Activated T-cell treated with anti-CD3 and anti-CD28 coated beads, Interleukin-2, amount 50 U/mL, for 24 hours (primary cell): Measurements from ENCODE around the gene CCNB2.

Experiments
- DNase-seq: peaks from one replicate; pipeline ENCODE4 v3.0.0-alpha.2; 2020
- H3K27ac Mint-ChIP-seq: 2 replicates; pipeline ENCODE4 v1.8.0; 2020; ENCODE audit warnings: mild to moderate bottlenecking, mixed read lengths
- H3K27me3 Mint-ChIP-seq: 2 replicates; pipeline ENCODE4 v1.8.0; 2020; ENCODE audit warnings: mixed read lengths
- H3K36me3 Mint-ChIP-seq: 2 replicates; pipeline ENCODE4 v1.8.0; 2020; ENCODE audit warnings: low read depth, mixed read lengths
- H3K4me1 Mint-ChIP-seq: 2 replicates; pipeline ENCODE4 v1.8.0; 2020; ENCODE audit warnings: low read depth, mixed read lengths
- H3K4me3 Mint-ChIP-seq: 2 replicates; pipeline ENCODE4 v1.8.0; 2020; ENCODE audit warnings: mild to moderate bottlenecking, moderate library complexity, mixed read lengths
- H3K9me3 Mint-ChIP-seq: 2 replicates; pipeline ENCODE4 v1.8.0; 2020; ENCODE audit warnings: mixed read lengths

Gene CCNB2

DNA sequence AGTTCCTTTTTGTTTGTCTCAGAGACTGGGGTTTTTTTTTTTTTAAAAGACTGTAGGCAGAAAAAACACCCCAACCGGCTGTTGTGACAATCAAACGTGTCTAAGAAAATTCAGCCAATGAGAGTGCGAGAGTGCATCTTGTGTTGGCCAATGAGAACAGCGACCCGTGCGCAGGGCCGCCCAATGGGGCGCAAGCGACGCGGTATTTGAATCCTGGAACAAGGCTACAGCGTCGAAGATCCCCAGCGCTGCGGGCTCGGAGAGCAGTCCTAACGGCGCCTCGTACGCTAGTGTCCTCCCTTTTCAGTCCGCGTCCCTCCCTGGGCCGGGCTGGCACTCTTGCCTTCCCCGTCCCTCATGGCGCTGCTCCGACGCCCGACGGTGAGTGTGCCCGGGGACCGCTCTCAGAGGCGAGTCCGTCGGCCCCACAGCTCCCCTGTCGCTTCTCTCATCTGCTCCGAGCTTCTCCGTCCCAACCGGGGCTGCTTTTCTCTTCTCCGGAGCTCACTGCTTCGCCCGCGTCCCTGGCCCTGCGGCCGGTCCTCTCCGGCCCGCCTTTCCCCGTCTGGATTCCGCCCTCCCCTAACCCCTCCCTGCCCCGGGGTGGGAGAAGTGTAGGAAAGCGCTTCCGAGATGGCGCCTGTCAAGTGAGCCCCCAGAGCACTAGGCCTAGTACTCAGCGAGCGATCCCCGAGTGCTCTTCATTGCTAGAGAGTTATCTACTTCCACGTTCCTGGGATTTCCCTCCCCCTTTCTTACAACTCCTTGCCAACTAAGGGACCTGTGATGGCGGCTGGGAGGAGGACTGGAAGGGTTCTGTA, at the start of gene CCNB2:
CCNB2 (plus strand) TSS at position 235 of the 821 bp plus-strand sequence; CDS start at position 358, 123 bp downstream.
- H3K9me3 Mint-ChIP-seq, result no peaks in the 10 kb centered on the region
- peak; percentile 83 for DNase-seq
- peak within 1 kb of the TSS; percentile 87 for H3K4me3 Mint-ChIP-seq
- H3K27me3 Mint-ChIP-seq, result no peaks in the 10 kb centered on the region
- peaks cover 32% of the 10 kb centered on the region for H3K36me3 Mint-ChIP-seq
- H3K4me1 Mint-ChIP-seq, result peaks cover 18% of the 10 kb centered on the region
- peak within 1 kb of the TSS; percentile 88 for H3K27ac Mint-ChIP-seq

DNA sequence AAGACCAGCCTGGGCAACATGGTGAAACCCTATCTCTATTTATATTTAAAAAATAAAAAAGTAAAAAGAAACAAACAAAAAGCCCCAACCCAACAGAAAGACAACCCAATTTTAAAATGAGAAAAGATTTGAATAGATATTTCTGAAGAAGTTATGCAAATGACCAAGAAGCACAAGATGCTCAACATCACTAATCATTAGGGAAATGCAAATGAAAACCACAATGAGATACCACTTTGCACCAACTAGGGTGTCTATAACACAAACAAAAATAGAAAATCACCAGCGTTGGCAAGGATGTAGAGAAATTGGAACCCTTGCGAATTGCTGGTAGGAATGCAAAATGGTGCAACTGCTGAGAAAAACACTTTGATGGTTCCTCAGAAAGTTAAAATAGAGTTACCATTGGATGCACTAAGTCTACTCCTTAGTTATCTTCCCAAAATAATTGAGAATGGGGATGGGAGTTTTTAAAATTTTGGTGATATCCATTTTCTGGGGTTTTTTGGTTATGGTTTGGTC, 45.8 kb upstream of the CCNB2 start:
- no peak overlapping the region for H3K27ac Mint-ChIP-seq
- no peak for DNase-seq
- no peaks in the 10 kb centered on the region for H3K27me3 Mint-ChIP-seq
- no peak overlapping the region for H3K4me3 Mint-ChIP-seq
- peaks cover 6% of the 10 kb centered on the region for H3K4me1 Mint-ChIP-seq
- no peaks in the 10 kb centered on the region for H3K9me3 Mint-ChIP-seq
- peaks cover 89% of the 10 kb centered on the region for H3K36me3 Mint-ChIP-seq

DNA sequence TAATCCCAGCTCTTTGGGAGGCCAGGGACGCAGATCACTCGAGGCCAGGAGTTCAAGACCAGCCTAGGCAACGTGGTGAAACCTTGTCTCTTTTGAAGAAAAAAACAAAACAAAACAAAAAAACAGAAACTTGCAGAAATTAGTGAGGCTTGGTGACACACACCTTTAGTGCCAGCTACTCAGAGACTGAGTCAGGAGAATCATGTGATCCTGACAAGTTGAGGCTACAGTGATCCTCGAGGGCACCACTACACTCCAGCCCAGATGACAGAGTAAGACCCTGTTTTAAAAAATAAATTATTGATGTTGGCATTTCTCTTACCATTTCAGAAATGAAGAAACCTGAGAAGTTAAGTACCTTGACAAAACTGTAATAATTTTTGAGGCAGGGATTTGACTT, 44.6 kb upstream of the CCNB2 start:
- Mint-ChIP-seq H3K4me3 (no peak overlapping the region), H3K4me1 (peaks cover 3% of the 10 kb centered on the region), H3K9me3 (no peaks in the 10 kb centered on the region), H3K36me3 (peaks cover 88% of the 10 kb centered on the region), H3K27ac (no peak overlapping the region), H3K27me3 (no peaks in the 10 kb centered on the region)
- DNase-seq, result no peak

DNA sequence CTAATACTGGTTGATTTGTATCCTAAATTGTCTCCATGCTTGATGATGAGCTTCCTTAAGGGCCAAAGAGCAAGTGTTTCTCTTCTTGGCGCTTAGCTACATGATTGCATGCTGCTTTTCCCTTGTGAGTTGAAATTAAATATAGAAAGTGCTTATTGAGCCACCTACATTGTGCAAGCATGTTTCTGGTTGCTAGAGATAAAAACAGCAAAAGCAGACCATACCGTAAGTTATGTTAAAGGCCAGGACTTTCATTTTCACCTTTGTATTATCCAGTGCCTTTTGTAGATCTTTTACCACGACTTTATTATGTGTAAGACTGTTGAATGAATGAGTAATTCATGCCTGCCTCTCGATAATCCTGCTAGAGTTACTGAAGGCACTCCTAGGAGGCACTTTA, 41.9 kb upstream of the CCNB2 start:
- peaks cover 90% of the 10 kb centered on the region for H3K36me3 Mint-ChIP-seq
- H3K4me1 Mint-ChIP-seq, result peaks cover 7% of the 10 kb centered on the region
- no peak overlapping the region for H3K4me3 Mint-ChIP-seq
- no peak for DNase-seq
- no peaks in the 10 kb centered on the region for H3K27me3 Mint-ChIP-seq
- H3K27ac Mint-ChIP-seq, result no peak overlapping the region
- no peaks in the 10 kb centered on the region for H3K9me3 Mint-ChIP-seq

DNA sequence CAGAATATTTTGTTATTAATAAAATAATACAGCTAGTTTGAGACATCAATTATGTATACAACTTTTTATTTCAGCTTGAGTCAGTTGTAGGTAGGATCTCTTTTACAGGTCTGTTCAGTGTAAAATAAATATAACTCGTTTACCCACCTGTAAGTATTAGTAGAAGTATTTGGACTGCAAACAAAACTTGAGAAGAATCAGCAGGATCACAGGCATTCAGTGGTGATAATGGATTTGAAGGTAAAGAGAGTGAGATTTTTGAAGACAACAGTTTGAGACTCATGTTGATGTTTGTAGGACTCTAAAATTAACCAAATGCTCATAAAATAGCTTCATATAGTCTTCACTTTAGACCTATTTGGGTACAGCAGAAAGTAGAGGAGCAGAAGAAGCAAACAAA, 35.5 kb upstream of the CCNB2 start:
- Mint-ChIP-seq H3K27me3 (no peaks in the 10 kb centered on the region), H3K4me3 (no peak overlapping the region), H3K36me3 (peaks cover 91% of the 10 kb centered on the region), H3K27ac (no peak overlapping the region), H3K9me3 (no peaks in the 10 kb centered on the region), H3K4me1 (peaks cover 14% of the 10 kb centered on the region)
- no peak for DNase-seq

DNA sequence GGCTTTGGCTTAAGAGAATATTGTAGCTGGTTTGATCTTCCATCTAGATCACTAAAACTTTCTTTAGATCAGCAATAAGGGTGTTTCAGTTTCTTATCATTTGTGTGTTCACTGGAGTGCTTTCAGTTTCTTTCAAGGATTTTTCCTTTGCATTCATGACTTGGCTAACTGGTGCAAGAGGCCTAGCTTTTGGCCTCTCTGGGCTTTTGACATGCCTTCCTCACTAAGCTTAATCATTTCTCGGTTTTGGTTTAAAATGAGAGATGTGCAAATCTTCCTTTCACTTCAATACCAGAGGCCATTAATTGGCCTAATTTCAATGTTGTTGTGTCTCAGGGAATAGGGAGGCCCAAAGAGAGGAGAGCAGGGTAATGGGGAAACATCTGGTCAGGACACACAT, 30.3 kb upstream of the CCNB2 start:
- Mint-ChIP-seq H3K27me3 (no peaks in the 10 kb centered on the region), H3K4me1 (peaks cover 15% of the 10 kb centered on the region), H3K9me3 (no peaks in the 10 kb centered on the region), H3K4me3 (no peak overlapping the region), H3K36me3 (peaks cover 80% of the 10 kb centered on the region), H3K27ac (peak overlapping the region; percentile 86)
- DNase-seq, result no peak

DNA sequence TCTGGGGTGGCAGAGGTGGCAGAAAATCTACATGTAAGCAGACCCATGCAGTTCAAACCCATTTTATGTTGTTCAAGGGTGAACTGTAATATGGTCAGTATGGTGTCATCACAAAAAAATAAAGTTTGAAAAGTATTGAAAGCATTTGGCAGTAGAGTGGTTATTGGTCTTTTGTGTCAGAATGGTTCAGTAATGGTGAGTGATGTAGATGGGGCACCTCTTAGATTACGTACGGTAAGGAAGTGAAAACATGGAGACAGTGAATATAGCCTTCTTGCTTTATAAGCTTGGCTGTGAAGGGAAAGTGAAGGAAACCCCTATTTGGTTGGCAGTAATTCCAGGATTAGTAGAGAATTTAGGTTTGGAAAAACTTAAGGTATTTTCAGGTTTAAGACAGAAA, 17.2 kb upstream of the CCNB2 start:
- no peaks in the 10 kb centered on the region for H3K9me3 Mint-ChIP-seq
- H3K4me1 Mint-ChIP-seq, result no peaks in the 10 kb centered on the region
- H3K27me3 Mint-ChIP-seq, result no peaks in the 10 kb centered on the region
- no peak for DNase-seq
- no peak overlapping the region for H3K4me3 Mint-ChIP-seq
- H3K36me3 Mint-ChIP-seq, result peaks cover 78% of the 10 kb centered on the region
- H3K27ac Mint-ChIP-seq, result no peak overlapping the region

DNA sequence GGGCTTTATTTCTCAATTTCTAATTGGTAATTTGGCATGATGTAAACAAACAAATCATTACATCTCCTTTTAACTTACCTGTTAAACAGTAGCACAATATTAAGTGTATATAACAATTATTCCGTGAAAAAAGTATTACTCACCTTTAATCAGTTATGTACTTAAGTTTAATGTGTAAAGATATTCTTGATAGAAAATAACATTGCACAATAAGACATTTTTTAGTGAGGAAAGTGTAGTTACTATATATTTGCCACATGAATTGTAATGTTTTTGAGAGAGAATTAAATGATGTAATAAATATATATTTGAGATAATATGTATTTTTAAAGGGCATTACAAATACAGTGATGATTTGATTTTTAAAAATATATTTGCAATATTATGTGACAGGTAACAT, 10.9 kb upstream of the CCNB2 start:
- Mint-ChIP-seq H3K36me3 (peaks cover 71% of the 10 kb centered on the region), H3K4me1 (peaks cover 7% of the 10 kb centered on the region), H3K27ac (no peak overlapping the region), H3K4me3 (no peak overlapping the region), H3K27me3 (no peaks in the 10 kb centered on the region), H3K9me3 (no peaks in the 10 kb centered on the region)
- DNase-seq, result no peak

DNA sequence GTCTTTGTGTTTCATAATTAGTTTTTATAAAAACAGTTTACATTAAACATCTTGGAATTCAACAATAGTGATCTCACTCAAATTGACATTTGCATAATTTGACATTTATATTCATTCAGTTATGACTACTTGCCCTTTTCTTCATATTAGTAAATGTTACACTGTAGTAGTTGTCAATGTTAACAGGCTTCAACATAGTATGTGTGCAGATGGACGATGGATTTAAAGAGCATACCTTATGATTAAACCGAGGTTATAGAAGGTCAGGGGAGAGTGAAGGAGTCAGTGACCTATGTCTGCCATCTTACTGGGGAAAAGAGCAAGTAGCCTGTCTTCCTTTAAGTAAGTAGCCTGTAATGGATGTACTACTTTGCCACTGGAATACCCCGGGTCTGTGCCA, 8.5 kb upstream of the CCNB2 start:
- no peak overlapping the region for H3K27ac Mint-ChIP-seq
- H3K27me3 Mint-ChIP-seq, result no peaks in the 10 kb centered on the region
- no peak for DNase-seq
- peaks cover 12% of the 10 kb centered on the region for H3K4me1 Mint-ChIP-seq
- H3K36me3 Mint-ChIP-seq, result peaks cover 61% of the 10 kb centered on the region
- H3K9me3 Mint-ChIP-seq, result no peaks in the 10 kb centered on the region
- no peak overlapping the region for H3K4me3 Mint-ChIP-seq

DNA sequence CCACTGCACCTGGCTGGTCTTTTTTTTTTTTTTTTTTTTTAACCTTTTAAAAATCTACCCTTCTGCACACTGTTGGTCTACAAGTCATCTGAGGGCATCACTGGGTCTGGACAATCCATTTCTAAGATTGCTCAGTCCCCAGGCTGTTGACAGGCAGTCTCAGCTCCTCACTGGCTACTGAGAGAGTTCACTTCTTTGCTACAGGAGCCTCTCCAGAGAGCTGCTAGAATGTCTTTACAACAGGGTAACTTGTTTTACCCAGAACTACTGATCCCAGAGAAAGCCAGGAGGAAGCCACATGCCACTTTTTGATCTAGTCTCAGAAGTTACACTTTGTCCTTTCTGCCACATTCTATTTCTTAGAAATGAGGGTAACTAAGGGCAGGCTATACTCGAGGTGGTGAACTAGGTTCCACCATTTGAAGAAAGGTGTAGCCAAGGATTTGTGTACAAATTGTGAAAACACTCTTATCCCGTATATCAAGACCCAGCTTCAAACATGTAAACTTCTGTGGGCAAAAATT, 5.7 kb upstream of the CCNB2 start:
- Mint-ChIP-seq H3K27me3 (no peaks in the 10 kb centered on the region), H3K27ac (no peak overlapping the region), H3K36me3 (peaks cover 37% of the 10 kb centered on the region), H3K4me3 (no peak overlapping the region), H3K9me3 (no peaks in the 10 kb centered on the region), H3K4me1 (peaks cover 15% of the 10 kb centered on the region)
- no peak for DNase-seq

DNA sequence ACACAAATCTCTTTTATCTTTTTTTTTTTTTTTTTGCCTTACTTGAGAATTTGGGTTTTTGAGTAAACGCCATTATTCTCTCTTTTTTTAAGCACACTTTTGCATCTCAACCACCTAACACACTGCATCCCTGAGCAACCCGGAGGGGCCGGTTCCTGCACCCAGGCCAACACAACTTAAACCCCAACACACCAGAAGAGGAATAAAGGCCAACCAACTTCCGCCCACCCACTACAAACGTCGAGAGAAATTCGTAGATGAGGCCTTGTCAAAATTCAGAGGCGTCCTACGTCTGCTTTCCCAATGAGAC, 389 bp upstream of the CCNB2 start:
- H3K4me1 Mint-ChIP-seq, result peaks cover 18% of the 10 kb centered on the region
- no peak for DNase-seq
- peaks cover 36% of the 10 kb centered on the region for H3K36me3 Mint-ChIP-seq
- peak overlapping the region; percentile 87 for H3K4me3 Mint-ChIP-seq
- H3K27ac Mint-ChIP-seq, result peak overlapping the region; percentile 88
- no peaks in the 10 kb centered on the region for H3K9me3 Mint-ChIP-seq
- H3K27me3 Mint-ChIP-seq, result no peaks in the 10 kb centered on the region

DNA sequence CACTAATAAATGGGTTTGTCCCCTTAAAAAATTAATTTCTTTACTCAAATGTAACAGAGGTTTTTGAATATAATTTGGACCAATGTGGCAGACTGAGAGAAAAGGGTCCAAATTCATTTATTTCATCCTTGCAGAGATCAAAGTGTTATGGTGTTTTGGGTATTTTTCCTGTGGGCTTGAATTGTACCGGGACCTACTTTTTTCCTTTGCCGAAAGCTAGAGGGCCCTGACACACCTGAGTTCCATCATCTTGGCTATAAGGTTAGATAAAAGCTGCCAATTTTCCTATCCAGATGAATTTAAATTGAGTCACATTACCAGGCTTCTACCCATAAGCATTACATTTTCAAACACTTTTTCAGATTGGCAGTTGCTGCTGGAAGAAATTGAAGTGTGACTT, 908 bp downstream of the CCNB2 start:
- peaks cover 17% of the 10 kb centered on the region for H3K4me1 Mint-ChIP-seq
- no peak for DNase-seq
- peak overlapping the region; percentile 88 for H3K27ac Mint-ChIP-seq

DNA sequence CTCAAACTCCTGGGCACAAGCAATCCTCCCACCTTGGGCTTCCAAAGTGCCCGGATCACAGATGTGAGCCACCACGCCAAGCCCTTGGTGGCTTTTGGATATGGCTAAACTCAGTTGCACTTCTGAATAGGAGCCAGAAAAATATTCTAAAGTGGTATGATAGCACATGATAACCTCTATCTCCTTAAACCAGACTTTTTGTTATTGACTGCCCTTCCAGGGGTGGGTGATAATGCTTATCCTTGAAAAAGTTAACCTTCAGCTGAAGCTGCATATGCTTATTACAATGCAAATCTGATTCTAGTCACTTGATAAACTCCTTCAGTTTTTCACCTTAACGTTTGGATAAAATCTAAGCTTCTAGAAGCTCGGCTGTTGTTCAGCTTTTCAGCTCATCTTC, 6.3 kb downstream of the CCNB2 start:
- no peaks in the 10 kb centered on the region for H3K4me1 Mint-ChIP-seq
- no peak overlapping the region for H3K4me3 Mint-ChIP-seq
- H3K27me3 Mint-ChIP-seq, result no peaks in the 10 kb centered on the region
- no peak overlapping the region for H3K27ac Mint-ChIP-seq
- peaks cover 45% of the 10 kb centered on the region for H3K36me3 Mint-ChIP-seq
- no peaks in the 10 kb centered on the region for H3K9me3 Mint-ChIP-seq
- no peak for DNase-seq

More for the DNA sequence above, 908 bp downstream of the CCNB2 start:
- peaks cover 31% of the 10 kb centered on the region for H3K36me3 Mint-ChIP-seq
- no peaks in the 10 kb centered on the region for H3K27me3 Mint-ChIP-seq
- H3K9me3 Mint-ChIP-seq, result no peaks in the 10 kb centered on the region
- H3K4me3 Mint-ChIP-seq, result peak overlapping the region; percentile 87

DNA sequence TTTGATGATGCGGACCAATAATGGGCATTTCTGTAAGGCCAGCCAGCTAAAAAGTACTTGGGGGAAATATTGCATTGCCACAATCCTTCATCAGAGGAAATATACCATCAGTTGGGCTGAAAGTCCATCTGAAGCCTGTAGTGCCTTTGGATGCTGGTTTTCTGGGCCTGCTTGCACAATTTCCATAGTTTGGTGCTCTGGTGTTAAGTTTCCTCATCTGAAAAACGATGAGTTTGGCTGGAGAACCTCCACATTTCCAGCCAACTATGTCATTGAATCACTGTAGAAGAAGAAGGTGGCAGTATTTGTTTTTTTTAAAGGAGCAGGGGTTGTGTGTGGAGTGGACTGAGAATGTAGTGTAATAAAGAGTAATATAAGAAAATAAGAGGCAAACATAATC, 10.1 kb downstream of the CCNB2 start:
- Mint-ChIP-seq H3K27ac (no peak overlapping the region), H3K36me3 (peaks cover 56% of the 10 kb centered on the region), H3K27me3 (no peaks in the 10 kb centered on the region), H3K4me3 (no peak overlapping the region), H3K9me3 (no peaks in the 10 kb centered on the region), H3K4me1 (no peaks in the 10 kb centered on the region)
- no peak for DNase-seq

DNA sequence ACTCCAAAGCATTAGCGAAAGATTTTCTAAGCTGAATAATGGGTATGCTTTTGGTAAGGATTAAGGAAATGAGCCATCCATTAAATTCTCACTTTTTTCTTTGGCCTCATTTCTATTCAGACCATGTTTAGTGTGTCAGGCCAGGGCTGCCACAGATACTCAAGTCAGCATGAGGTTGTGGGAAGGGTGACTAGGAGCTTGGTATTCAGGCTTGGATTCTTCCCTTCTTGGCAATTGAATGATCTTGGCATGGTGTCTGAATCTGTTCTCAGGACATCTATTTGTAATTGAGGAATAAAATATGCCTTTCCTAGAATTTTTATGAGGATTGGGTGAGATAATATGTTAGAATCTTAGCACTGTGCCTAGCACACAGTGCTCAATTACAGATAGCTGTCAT, 11.2 kb downstream of the CCNB2 start:
- peaks cover 54% of the 10 kb centered on the region for H3K36me3 Mint-ChIP-seq
- H3K4me3 Mint-ChIP-seq, result no peak overlapping the region
- no peak overlapping the region for H3K27ac Mint-ChIP-seq
- no peaks in the 10 kb centered on the region for H3K4me1 Mint-ChIP-seq
- no peak for DNase-seq
- H3K9me3 Mint-ChIP-seq, result no peaks in the 10 kb centered on the region
- H3K27me3 Mint-ChIP-seq, result no peaks in the 10 kb centered on the region
